Thyroid gland (tissue), 4 donors: Measurements from ENCODE around the gene CHCHD10. TPM values are rescaled to one million over a fixed set of nuclear protein-coding genes. Genes with fewer than 3 reads are reported as not detected.

ENCODE experiments used
- DNase-seq, 2 donors: peaks; one replicate each; pipeline ENCODE4 v3.0.0-alpha.2; 2019
- H3K27ac ChIP-seq, 3 donors: fragments of 200-600 bp; sonication (generic); 1 replicate in 2 of 3; 2 replicates in 1 of 3; pipeline ENCODE4 v1.5.1; 2016 to 2019; ENCODE audit warnings: mild to moderate bottlenecking in 1 of 3, moderate library complexity in 1 of 3
- H3K27me3 ChIP-seq: fragments of 200-600 bp; sonication (generic); one replicate; pipeline ENCODE4 v1.5.1; 2019
- H3K36me3 ChIP-seq, 2 donors: fragments of 200-600 bp; sonication (generic); one replicate each; pipeline ENCODE4 v1.5.1; 2016 to 2019
- H3K4me1 ChIP-seq, 2 donors: fragments of 200-600 bp; sonication (generic); one replicate each; pipeline ENCODE4 v1.5.1; 2017 to 2019
- H3K4me3 ChIP-seq, 3 donors: fragments of 200-600 bp; sonication (generic); replicated peaks in 1 of 3; 1 replicate in 2 of 3; 2 replicates in 1 of 3; pipeline ENCODE4 v1.5.1; 2016; ENCODE audit warnings: mild to moderate bottlenecking in 1 of 3
- H3K9me3 ChIP-seq: fragments of 200-600 bp; sonication (generic); one replicate; pipeline ENCODE4 v1.5.1; 2017
- POLR2A ChIP-seq, 2 donors: fragments of 450-650 bp; IDR thresholded peaks; one replicate each; pipeline ENCODE4 v1.6.1; 2017; ENCODE audit warnings: antibody characterized with exemption in 2 of 2, mild to moderate bottlenecking in 2 of 2, moderate library complexity in 1 of 2
- WGBS, 2 donors: methylation state at CpG; one replicate each; pipeline ENCODE4 v1.1.5; 2017; 5-methylcytosine and 5-hydroxymethylcytosine counted together
- intact Hi-C: fragments of 100-400 bp; cut with DNase I; formaldehyde crosslinking; loops from one replicate; pipeline ENCODE4 v1.15.1; 2023
- total RNA-seq, 4 donors: library from RNA; depleted of rRNA; stranded (reverse); fragments of >200 nt; gene quantifications; one replicate each; pipeline ENCODE4 v1.2.3, GENCODE V29; 2016
- TF ChIP-seq, protein P1 (sequence below), 6 experiments: fragments of 200-600 bp in 3 of 6; fragments of 450-650 bp in 3 of 6; sonication (generic) in 3 of 6; IDR thresholded peaks; one replicate each; pipeline ENCODE4 v1.5.1; 2016 to 2019; ENCODE audit warnings: antibody characterized with exemption in 6 of 6, mild to moderate bottlenecking in 2 of 6, inconsistent platforms in 1 of 6, moderate library complexity in 1 of 6

CHCHD10 gene
- total RNA-seq, 4 donors from 2014 or later = 9.4 to 154 (median 47.0) TPM

DNA sequence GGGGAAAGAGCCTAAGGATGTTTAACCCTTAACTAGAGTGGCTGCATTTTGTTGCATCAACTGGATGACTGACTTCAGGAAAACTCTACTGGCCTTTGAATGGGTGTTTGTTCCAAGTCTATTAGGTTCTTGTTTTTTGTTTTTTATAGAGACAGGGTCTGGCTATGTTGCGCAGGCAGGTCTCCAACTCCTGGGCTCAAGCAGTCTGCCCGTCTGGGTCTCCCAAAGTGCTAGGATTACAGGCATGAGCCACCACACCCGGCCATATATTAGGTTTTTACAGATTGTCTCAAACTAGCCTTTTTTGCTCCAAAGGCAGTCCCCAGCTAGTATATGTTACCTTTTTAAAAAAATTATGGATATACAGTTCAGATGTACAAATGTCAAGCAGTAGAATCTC lies 20.1 kb upstream of the CHCHD10 start:
- DNase-seq = no peak
- no peaks in the 10 kb centered on the region for H3K27me3 ChIP-seq
- WGBS, 2 donors = 54 to 63% methylated on average over 3 of the region's 3 CpGs
- intact Hi-C loops = loop anchor here (5.0 kb wide), 1 partner anchor 54 kb away; no protein-coding TSS in a partner anchor
- H3K9me3 ChIP-seq = no peaks in the 10 kb centered on the region
- no peak overlapping the region for H3K27ac ChIP-seq
- peak overlapping the region; percentile 47 to 94 (median 52) for H3K4me3 ChIP-seq
- H3K4me1 ChIP-seq = peaks cover 21% of the 10 kb centered on the region in 2 donors
- peaks cover 0 to 7% of the 10 kb centered on the region in 2 donors for H3K36me3 ChIP-seq
- TF ChIP-seq POLR2A (IDR thresholded peaks at IDR 0.05) = no peak
- TF ChIP-seq, protein P1, sequence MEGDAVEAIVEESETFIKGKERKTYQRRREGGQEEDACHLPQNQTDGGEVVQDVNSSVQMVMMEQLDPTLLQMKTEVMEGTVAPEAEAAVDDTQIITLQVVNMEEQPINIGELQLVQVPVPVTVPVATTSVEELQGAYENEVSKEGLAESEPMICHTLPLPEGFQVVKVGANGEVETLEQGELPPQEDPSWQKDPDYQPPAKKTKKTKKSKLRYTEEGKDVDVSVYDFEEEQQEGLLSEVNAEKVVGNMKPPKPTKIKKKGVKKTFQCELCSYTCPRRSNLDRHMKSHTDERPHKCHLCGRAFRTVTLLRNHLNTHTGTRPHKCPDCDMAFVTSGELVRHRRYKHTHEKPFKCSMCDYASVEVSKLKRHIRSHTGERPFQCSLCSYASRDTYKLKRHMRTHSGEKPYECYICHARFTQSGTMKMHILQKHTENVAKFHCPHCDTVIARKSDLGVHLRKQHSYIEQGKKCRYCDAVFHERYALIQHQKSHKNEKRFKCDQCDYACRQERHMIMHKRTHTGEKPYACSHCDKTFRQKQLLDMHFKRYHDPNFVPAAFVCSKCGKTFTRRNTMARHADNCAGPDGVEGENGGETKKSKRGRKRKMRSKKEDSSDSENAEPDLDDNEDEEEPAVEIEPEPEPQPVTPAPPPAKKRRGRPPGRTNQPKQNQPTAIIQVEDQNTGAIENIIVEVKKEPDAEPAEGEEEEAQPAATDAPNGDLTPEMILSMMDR (IDR thresholded peaks at IDR 0.05) = no peak

DNA sequence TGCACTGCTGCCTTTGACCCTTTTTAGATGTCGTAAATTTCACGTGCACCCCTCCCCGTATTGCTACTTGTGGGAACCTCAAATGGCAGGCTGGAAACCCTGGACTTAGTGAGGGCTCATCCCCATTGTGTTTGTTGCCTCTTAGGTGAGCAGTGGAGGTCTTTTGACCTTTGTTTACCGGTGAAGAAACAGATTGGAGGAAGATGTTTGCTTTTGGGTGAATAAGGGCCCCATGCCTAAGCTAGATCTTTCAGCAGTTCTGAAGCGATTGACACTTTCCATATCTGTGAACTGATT lies 19.8 kb upstream of the CHCHD10 start:
- no peak for DNase-seq
- Histone ChIP-seq H3K4me3 (peak overlapping the region; percentile 47 to 94 (median 52)), H3K9me3 (no peaks in the 10 kb centered on the region), H3K27me3 (no peaks in the 10 kb centered on the region), H3K4me1 (peaks cover 21% of the 10 kb centered on the region in 2 donors), H3K27ac (peak overlapping the region in 2 of 3 donors; percentile 97 to 100), H3K36me3 (peaks cover 0 to 5% of the 10 kb centered on the region in 2 donors)
- TF ChIP-seq, protein P1 (IDR thresholded peaks at IDR 0.05) = no peak
- no peak for TF ChIP-seq POLR2A (IDR thresholded peaks at IDR 0.05)
- whole genome bisulfite sequencing, 2 donors = 2 to 4% methylated on average over 5 of the region's 5 CpGs
- intact Hi-C loops = loop anchor here (5.0 kb wide), 1 partner anchor 55 kb away; no protein-coding TSS in a partner anchor

DNA sequence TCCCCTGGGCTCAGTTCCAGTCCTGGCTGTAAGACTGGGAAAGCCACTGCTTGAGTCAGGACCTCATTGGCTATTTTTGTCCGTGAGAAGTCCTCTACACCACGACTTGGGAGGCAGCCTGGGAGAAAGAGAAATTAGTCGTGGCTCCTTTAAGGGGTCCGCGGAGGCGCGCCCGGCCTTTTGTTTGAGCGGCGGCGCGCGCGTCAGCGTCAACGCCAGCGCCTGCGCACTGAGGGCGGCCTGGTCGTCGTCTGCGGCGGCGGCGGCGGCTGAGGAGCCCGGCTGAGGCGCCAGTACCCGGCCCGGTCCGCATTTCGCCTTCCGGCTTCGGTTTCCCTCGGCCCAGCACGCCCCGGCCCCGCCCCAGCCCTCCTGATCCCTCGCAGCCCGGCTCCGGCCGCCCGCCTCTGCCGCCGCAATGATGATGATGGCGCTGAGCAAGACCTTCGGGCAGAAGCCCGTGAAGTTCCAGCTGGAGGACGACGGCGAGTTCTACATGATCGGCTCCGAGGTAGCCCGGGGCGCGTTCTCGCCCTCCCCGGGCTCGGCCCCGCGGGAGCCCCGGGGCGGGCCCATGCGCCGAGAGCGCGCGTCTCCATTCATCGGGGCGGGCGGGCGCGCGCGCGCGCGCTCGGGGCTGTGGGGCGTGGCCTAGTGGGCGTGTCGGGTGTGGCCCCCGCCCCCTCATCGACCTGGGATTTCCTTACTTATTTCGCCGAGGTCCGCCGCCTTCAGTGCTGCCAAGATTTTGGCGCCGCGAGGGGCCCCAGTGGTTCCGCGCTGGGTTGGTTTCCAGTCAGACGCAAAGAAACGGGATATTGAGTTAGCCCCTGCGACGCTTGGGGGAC lies 19.2 kb upstream of the CHCHD10 start, which contains the start of gene SMARCB1:
Gene SMARCB1 (plus strand): TSS at position 215 of the 848 bp plus-strand sequence. CDS start 204 bp downstream, at position 419.
- TF ChIP-seq POLR2A (IDR thresholded peaks at IDR 0.05) = peak; percentile 12 to 76
- TF ChIP-seq, protein P1 (IDR thresholded peaks at IDR 0.05) = no peak
- Histone ChIP-seq H3K4me3 (peak within 1 kb of the TSS; percentile 47 to 94 (median 52)), H3K27me3 (no peaks in the 10 kb centered on the region), H3K36me3 (peaks cover 0 to under 1% of the 10 kb centered on the region in 2 donors), H3K4me1 (peaks cover 21% of the 10 kb centered on the region in 2 donors), H3K27ac (peak within 1 kb of the TSS; percentile 96 to 100 (median 97)), H3K9me3 (no peaks in the 10 kb centered on the region)
- WGBS, 2 donors = 0% methylated on average over 11 to 16 of the region's 97 CpGs
- intact Hi-C loops = loop anchor here (5.0 kb wide), 1 partner anchor 55 kb away; no protein-coding TSS in a partner anchor
- DNase-seq = peak; percentile 91 to 92

DNA sequence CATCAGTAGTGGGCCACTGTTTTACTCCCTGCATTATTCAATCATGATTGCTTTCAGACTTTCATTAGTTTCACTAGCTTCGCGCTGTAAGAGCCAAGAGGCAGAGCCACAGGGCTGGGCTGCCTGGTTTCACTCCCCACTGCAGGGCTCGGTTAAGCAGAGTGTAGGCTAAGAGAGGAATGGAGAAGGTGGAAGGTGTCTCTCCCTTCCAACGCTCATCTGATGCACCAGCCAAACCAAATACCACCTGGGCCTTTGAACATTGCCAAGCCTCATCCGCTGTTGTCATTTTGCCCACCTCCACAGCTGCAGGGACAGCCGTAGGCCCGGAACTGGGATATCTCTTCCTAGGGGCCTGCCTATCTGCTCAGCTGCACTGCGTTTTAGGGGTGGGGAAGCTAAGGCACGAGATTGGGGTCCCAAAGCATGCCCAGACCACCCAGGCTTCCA lies 18.5 kb upstream of the CHCHD10 start:
- H3K9me3 ChIP-seq = no peaks in the 10 kb centered on the region
- peak overlapping the region in 1 of 3 donors; percentile 94 for H3K4me3 ChIP-seq
- peak overlapping the region; percentile 96 to 100 (median 97) for H3K27ac ChIP-seq
- intact Hi-C loops = loop anchor here (5.0 kb wide), 1 partner anchor 56 kb away; no protein-coding TSS in a partner anchor
- H3K4me1 ChIP-seq = peaks cover 21% of the 10 kb centered on the region in 2 donors
- TF ChIP-seq, protein P1 (IDR thresholded peaks at IDR 0.05) = no peak
- TF ChIP-seq POLR2A (IDR thresholded peaks at IDR 0.05) = no peak
- DNase-seq = no peak
- WGBS, 2 donors = 50 to 70% methylated on average over 9 of the region's 9 CpGs
- no peaks in the 10 kb centered on the region for H3K27me3 ChIP-seq
- no peaks in the 10 kb centered on the region for H3K36me3 ChIP-seq
